Effector CD4-positive, alpha-beta T cell (primary cell): ENCODE results near the gene LCA5L.
"Not testable (repeated sequence)": the region's sequence is repeated elsewhere in the genome, so short reads cannot be mapped to it uniquely, and the experiment has no call there.

Experiments used
- DNase-seq: peaks from one replicate; pipeline ENCODE4 v3.0.0-alpha.2; 2020

LCA5L gene

DNA sequence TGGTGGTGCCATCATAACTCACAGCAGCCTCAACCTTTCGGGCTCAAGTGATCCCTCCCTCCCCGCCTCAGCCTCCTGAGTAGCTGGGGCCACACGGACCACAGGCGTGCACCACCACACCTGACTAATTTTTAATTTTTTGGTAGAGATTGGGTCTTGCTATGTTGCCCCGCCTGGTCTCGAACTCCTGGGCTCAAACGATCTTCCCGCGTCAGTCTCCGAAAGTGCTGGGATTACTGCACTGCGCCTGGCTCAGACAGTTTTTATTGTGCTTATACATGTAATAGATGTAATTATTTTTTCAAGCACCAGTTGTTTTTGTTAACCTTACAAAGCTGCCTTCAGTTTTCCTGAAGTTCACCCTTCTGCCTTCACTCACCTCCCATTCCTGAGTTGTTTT is 58.7 kb downstream of the LCA5L start:
- DNase-seq: no peak

DNA sequence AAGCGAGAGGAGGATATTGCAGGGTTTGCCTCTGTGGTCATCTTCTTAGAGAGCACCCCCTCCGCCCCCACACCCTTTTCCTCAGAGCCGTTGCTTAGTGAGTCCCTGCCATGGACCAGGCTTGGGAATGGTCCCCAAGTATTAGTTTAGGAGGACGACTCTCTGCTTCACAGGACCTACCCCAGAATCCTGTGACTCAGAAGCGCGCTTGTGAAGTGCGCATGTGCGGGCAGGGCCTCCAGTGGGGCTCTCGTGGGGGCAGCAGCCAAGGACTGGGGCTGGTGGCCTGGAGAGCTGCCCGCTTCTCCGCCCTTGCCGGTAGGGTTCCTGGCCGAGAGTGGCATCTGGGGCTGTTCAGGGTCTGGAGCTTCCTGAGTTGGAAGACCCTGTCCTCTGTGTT is 59.4 kb downstream of the LCA5L start:
- DNase-seq: no peak

- DNase-seq: no peak
These were observed 60.1 kb downstream of the LCA5L start for GRCh38 chr21:39385299-39386145.

- no peak for DNase-seq
These were observed 60.8 kb downstream of the LCA5L start for GRCh38 chr21:39384674-39385298.

DNA sequence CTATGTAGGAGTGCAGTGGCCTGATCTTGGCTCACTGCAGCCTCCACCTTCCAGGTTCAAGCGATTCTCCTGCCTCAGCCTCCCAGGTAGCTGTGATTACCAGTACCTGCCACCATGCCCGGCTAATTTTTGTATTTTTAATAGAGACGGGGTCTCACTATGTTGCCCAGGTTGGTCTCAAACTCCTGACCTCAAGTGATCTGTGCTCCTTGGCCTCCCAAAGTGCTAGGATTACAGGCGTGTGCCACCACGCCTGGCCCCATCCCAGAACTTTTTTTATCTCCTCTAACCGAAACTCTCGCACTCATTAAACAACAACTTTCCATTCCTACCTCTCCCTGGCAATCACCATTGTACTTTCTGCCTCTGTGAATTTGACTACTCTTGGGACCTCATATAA is 63.5 kb downstream of the LCA5L start:
- not testable (repeated sequence) for DNase-seq

GRCh38 chr21:39381009-39381408 is 64.6 kb downstream of the LCA5L start:
- no peak for DNase-seq

GRCh38 chr21:39379986-39380891 is 65.3 kb downstream of the LCA5L start:
- DNase-seq: peak; percentile 85

- no peak for DNase-seq
These were observed 68.0 kb downstream of the LCA5L start for GRCh38 chr21:39377444-39378050.

- DNase-seq: no peak
These were observed 70.1 kb downstream of the LCA5L start for GRCh38 chr21:39375446-39375845.

DNA sequence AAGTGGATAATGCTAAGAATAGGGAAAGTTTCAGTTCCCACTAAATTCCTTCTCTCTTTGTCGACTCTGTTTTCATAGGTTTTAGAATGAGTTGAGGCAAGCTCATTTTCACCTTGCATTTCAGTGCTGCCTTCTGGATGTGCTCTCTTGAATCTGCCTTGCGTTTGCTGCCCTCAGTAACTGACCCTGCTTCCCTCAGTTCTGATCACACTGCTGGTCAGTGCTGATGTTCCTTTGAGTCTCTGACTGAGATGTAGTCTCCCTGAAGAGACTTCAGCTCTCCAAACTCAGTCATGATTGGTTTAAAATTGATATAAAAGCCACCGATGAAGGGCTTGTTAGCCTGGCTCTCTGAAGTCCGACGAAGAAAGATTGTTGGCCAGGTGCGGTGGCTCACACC is 71.5 kb downstream of the LCA5L start:
- DNase-seq: no peak

DNA sequence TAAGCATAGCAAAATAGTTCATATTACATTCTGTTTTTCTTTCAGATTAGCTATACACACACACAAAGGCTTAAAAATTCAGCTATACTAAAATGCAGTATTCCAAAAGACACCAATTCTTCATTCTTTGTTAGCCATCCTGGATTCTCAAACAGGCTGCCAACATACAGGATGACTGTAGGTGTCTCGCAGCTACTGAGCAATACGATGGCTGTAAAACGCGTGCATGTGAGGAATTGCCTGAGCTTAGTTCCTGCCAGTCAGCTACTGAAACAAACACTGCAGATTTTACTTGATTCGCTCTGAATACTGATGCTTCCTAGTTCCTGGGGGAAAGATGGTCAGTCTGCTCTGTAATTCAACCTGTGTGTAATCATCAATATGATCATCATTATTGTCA is 71.9 kb downstream of the LCA5L start:
- no peak for DNase-seq

- not testable (repeated sequence) for DNase-seq
These were observed 75.7 kb downstream of the LCA5L start for GRCh38 chr21:39369896-39370288.

- no peak for DNase-seq
These were observed 77.8 kb downstream of the LCA5L start for GRCh38 chr21:39367783-39368182.

- DNase-seq: no peak
These were observed 79.0 kb downstream of the LCA5L start for GRCh38 chr21:39366563-39366962.

- no peak for DNase-seq
These were observed 80.6 kb downstream of the LCA5L start for GRCh38 chr21:39364949-39365348.

DNA sequence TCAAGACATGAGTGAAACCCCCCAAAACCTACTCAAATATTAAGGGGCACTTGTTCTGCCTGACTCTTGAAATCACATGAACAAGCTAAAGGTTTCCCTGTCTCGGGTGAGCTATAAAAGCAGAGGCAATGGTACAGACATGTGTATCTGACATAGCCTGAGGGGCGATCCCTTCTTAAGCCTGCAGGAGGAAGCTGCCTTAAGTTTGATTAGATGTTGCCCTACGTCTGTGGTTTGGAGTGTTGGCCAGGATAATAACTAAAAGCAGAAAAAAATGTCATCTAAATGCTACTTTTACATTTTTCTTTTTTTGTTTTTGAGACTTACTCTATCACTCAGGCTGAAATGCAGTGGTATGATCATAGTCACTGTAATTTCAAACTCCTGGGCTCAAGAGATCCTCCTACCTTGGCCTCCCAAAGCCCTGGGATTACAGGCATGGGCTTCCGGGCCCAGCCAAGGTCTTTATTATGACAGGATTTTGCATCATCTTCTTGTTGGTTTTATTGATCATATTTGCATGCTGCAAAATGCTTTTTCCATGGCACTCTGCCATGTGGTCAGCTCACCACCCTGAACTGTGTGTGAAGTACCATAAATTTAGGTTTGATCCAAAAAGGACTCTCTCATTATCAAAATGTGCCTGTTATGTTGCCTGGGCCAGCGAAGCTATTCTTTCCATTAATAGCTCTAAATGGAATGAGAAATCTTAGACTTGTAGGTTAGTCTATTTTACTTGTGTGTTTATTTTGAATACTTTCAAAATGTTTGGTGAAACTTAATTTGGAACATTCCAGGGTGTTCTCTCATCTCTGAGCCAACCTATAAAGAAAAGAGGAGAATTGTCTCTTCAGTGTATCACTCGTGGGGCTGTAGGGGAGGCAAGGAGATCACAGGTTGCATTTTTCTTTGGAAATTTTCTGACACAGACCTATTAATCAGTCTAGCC is 81.7 kb downstream of the LCA5L start:
- no peak for DNase-seq

DNA sequence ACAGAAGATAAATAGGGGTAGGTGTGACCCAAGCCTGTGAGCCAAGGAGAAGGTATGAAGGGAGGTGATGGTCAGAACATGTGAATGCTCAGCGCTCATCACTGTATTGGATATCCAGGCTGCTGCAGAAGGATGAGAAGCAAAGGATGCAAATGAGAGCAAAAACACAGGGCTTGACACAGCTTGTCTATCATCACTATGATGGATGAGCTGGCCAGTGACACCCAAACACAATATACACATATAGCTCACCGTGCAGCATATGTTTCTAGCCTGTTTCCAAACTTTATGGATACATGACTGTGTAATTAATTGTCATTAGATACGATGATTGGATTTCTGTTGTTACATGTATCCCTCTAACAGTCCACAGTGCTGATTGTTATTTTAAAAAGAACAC is 82.8 kb downstream of the LCA5L start:
- no peak for DNase-seq

DNA sequence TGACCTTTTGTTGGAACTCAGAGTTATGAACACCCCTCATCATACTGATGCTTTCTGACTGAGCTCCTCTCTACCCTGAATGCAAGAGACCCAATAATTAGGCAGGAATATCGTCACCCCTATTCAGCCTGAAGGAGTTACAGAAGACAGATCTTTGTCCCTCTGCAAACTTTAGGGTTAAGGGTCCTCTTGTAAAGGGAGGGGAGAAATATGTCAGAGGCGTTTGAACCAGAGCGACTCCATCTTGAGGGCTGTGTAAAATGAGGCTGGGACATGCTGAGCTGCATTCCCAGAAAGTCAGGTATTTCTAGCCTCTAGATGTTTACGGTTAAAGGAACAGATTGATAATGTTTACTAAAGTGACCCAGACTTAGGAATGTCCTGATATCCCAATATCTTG is 86.2 kb downstream of the LCA5L start:
- no peak for DNase-seq
